Measurements from ENCODE around the gene SLC2A13. TPM values are rescaled to one million over a fixed set of nuclear protein-coding genes. Genes with fewer than 3 reads are reported as not detected.
A peak's percentile ranks its signal among the peaks of the same experiment; 100 is the strongest.
"Not testable (repeated sequence)": the region's sequence is repeated elsewhere in the genome, so short reads cannot be mapped to it uniquely, and the experiment has no call there.

SLC2A13 gene
- polyA plus RNA-seq, 4 donors, result 1.1 to 28.5 (median 3.0) TPM

- Histone ChIP-seq H3K27ac (ENCODE audit: low read depth in 1 of 3, low read length in 2 of 3) (no peak overlapping the region), H3K36me3 (ENCODE audit: control insufficient read depth in 3 of 3, insufficient read depth in 2 of 3, low read depth in 1 of 3, low read length in 3 of 3) (no peaks in the 10 kb centered on the region), H3K9me3 (ENCODE audit: control insufficient read depth in 2 of 2, insufficient read depth in 1 of 2, low read depth in 1 of 2, low read length in 1 of 2) (no peaks in the 10 kb centered on the region), H3K4me3 (ENCODE audit: low read depth in 1 of 3, low read length in 3 of 3) (no peak overlapping the region), H3K4me1 (ENCODE audit: control insufficient read depth in 3 of 3, insufficient read depth in 2 of 3, low read depth in 1 of 3, low read length in 2 of 3) (no peaks in the 10 kb centered on the region), H3K27me3 (ENCODE audit: control insufficient read depth in 3 of 3, insufficient read depth in 3 of 3, low read length in 3 of 3) (no peaks in the 10 kb centered on the region)
- peak in 1 of 2 donors; percentile 35 for DNase-seq
- no peak for FAIRE-seq
- 57 to 72% (median 60%) methylated on average over 7 of the region's 7 CpGs for WGBS, 3 donors
Observed at GRCh38 chr12:39912211-39912980, 193.5 kb downstream of the SLC2A13 start.

GRCh38 chr12:39906237-39906636 lies 199.6 kb downstream of the SLC2A13 start:
- Histone ChIP-seq H3K4me1 (ENCODE audit: control insufficient read depth in 3 of 3, insufficient read depth in 2 of 3, low read depth in 1 of 3, low read length in 2 of 3) (no peaks in the 10 kb centered on the region), H3K36me3 (ENCODE audit: control insufficient read depth in 3 of 3, insufficient read depth in 2 of 3, low read depth in 1 of 3, low read length in 3 of 3) (no peaks in the 10 kb centered on the region), H3K27ac (ENCODE audit: low read depth in 1 of 3, low read length in 2 of 3) (no peak overlapping the region), H3K27me3 (ENCODE audit: control insufficient read depth in 3 of 3, insufficient read depth in 3 of 3, low read length in 3 of 3) (no peaks in the 10 kb centered on the region), H3K9me3 (ENCODE audit: control insufficient read depth in 2 of 2, insufficient read depth in 1 of 2, low read depth in 1 of 2, low read length in 1 of 2) (no peaks in the 10 kb centered on the region), H3K4me3 (ENCODE audit: low read depth in 1 of 3, low read length in 3 of 3) (no peak overlapping the region)
- DNase-seq (no peak), FAIRE-seq (no peak)

GRCh38 chr12:39905152-39905551 lies 200.7 kb downstream of the SLC2A13 start:
- no peaks in the 10 kb centered on the region for H3K36me3 ChIP-seq (ENCODE audit: control insufficient read depth in 3 of 3, insufficient read depth in 2 of 3, low read depth in 1 of 3, low read length in 3 of 3)
- H3K9me3 ChIP-seq (ENCODE audit: control insufficient read depth in 2 of 2, insufficient read depth in 1 of 2, low read depth in 1 of 2, low read length in 1 of 2), result no peaks in the 10 kb centered on the region
- FAIRE-seq, result no peak
- H3K4me1 ChIP-seq (ENCODE audit: control insufficient read depth in 3 of 3, insufficient read depth in 2 of 3, low read depth in 1 of 3, low read length in 2 of 3), result no peaks in the 10 kb centered on the region
- H3K27me3 ChIP-seq (ENCODE audit: control insufficient read depth in 3 of 3, insufficient read depth in 3 of 3, low read length in 3 of 3), result no peaks in the 10 kb centered on the region
- WGBS, 3 donors, result 64 to 89% (median 84%) methylated on average over 1 of the region's 1 CpG
- DNase-seq, result no peak
- no peak overlapping the region for H3K4me3 ChIP-seq (ENCODE audit: low read depth in 1 of 3, low read length in 3 of 3)
- H3K27ac ChIP-seq (ENCODE audit: low read depth in 1 of 3, low read length in 2 of 3), result no peak overlapping the region

- Histone ChIP-seq H3K27me3 (ENCODE audit: control insufficient read depth in 3 of 3, insufficient read depth in 3 of 3, low read length in 3 of 3) (no peaks in the 10 kb centered on the region), H3K9me3 (ENCODE audit: control insufficient read depth in 2 of 2, insufficient read depth in 1 of 2, low read depth in 1 of 2, low read length in 1 of 2) (no peaks in the 10 kb centered on the region), H3K4me1 (ENCODE audit: control insufficient read depth in 3 of 3, insufficient read depth in 2 of 3, low read depth in 1 of 3, low read length in 2 of 3) (no peaks in the 10 kb centered on the region), H3K4me3 (ENCODE audit: low read depth in 1 of 3, low read length in 3 of 3) (no peak overlapping the region), H3K36me3 (ENCODE audit: control insufficient read depth in 3 of 3, insufficient read depth in 2 of 3, low read depth in 1 of 3, low read length in 3 of 3) (no peaks in the 10 kb centered on the region), H3K27ac (ENCODE audit: low read depth in 1 of 3, low read length in 2 of 3) (no peak overlapping the region)
- FAIRE-seq, result peak; percentile 39
- 11 to 41% (median 12%) methylated on average over 2 of the region's 2 CpGs for WGBS, 3 donors
- peak in 1 of 2 donors; percentile 77 for DNase-seq
Observed at GRCh38 chr12:39902821-39903220, 203.1 kb downstream of the SLC2A13 start.

GRCh38 chr12:39897315-39897714 lies 208.6 kb downstream of the SLC2A13 start:
- Histone ChIP-seq H3K9me3 (ENCODE audit: control insufficient read depth in 2 of 2, insufficient read depth in 1 of 2, low read depth in 1 of 2, low read length in 1 of 2) (no peaks in the 10 kb centered on the region), H3K27ac (ENCODE audit: low read depth in 1 of 3, low read length in 2 of 3) (no peak overlapping the region), H3K27me3 (ENCODE audit: control insufficient read depth in 3 of 3, insufficient read depth in 3 of 3, low read length in 3 of 3) (no peaks in the 10 kb centered on the region), H3K4me3 (ENCODE audit: low read depth in 1 of 3, low read length in 3 of 3) (no peak overlapping the region), H3K4me1 (ENCODE audit: control insufficient read depth in 3 of 3, insufficient read depth in 2 of 3, low read depth in 1 of 3, low read length in 2 of 3) (no peaks in the 10 kb centered on the region), H3K36me3 (ENCODE audit: control insufficient read depth in 3 of 3, insufficient read depth in 2 of 3, low read depth in 1 of 3, low read length in 3 of 3) (no peaks in the 10 kb centered on the region)
- FAIRE-seq (no peak), DNase-seq (no peak)
- WGBS, 3 donors, result 52 to 83% (median 73%) methylated on average over 1 of the region's 1 CpG

- H3K27ac ChIP-seq (ENCODE audit: low read depth in 1 of 3, low read length in 2 of 3); H3K4me3 ChIP-seq (ENCODE audit: low read depth in 1 of 3, low read length in 3 of 3); H3K4me1 ChIP-seq (ENCODE audit: control insufficient read depth in 3 of 3, insufficient read depth in 2 of 3, low read depth in 1 of 3, low read length in 2 of 3); FAIRE-seq; H3K9me3 ChIP-seq (ENCODE audit: control insufficient read depth in 2 of 2, insufficient read depth in 1 of 2, low read depth in 1 of 2, low read length in 1 of 2); H3K27me3 ChIP-seq (ENCODE audit: control insufficient read depth in 3 of 3, insufficient read depth in 3 of 3, low read length in 3 of 3); H3K36me3 ChIP-seq (ENCODE audit: control insufficient read depth in 3 of 3, insufficient read depth in 2 of 3, low read depth in 1 of 3, low read length in 3 of 3); DNase-seq: not testable (repeated sequence)
- WGBS, 3 donors, result 95 to 97% (median 96%) methylated on average over 6 of the region's 6 CpGs
Observed at GRCh38 chr12:39893388-39893787, 212.5 kb downstream of the SLC2A13 start.

GRCh38 chr12:39892146-39892545 lies 213.7 kb downstream of the SLC2A13 start:
- no peaks in the 10 kb centered on the region for H3K4me1 ChIP-seq (ENCODE audit: control insufficient read depth in 3 of 3, insufficient read depth in 2 of 3, low read depth in 1 of 3, low read length in 2 of 3)
- H3K27ac ChIP-seq (ENCODE audit: low read depth in 1 of 3, low read length in 2 of 3), result no peak overlapping the region
- H3K27me3 ChIP-seq (ENCODE audit: control insufficient read depth in 3 of 3, insufficient read depth in 3 of 3, low read length in 3 of 3), result no peaks in the 10 kb centered on the region
- DNase-seq (no peak), FAIRE-seq (no peak)
- H3K9me3 ChIP-seq (ENCODE audit: control insufficient read depth in 2 of 2, insufficient read depth in 1 of 2, low read depth in 1 of 2, low read length in 1 of 2), result no peaks in the 10 kb centered on the region
- H3K36me3 ChIP-seq (ENCODE audit: control insufficient read depth in 3 of 3, insufficient read depth in 2 of 3, low read depth in 1 of 3, low read length in 3 of 3), result no peaks in the 10 kb centered on the region
- 81 to 92% (median 88%) methylated on average over 3 of the region's 3 CpGs for WGBS, 3 donors
- H3K4me3 ChIP-seq (ENCODE audit: low read depth in 1 of 3, low read length in 3 of 3), result no peak overlapping the region

GRCh38 chr12:39887856-39888255 lies 218.0 kb downstream of the SLC2A13 start:
- Histone ChIP-seq H3K4me1 (ENCODE audit: control insufficient read depth in 3 of 3, insufficient read depth in 2 of 3, low read depth in 1 of 3, low read length in 2 of 3) (no peaks in the 10 kb centered on the region), H3K27me3 (ENCODE audit: control insufficient read depth in 3 of 3, insufficient read depth in 3 of 3, low read length in 3 of 3) (no peaks in the 10 kb centered on the region), H3K9me3 (ENCODE audit: control insufficient read depth in 2 of 2, insufficient read depth in 1 of 2, low read depth in 1 of 2, low read length in 1 of 2) (no peaks in the 10 kb centered on the region), H3K4me3 (ENCODE audit: low read depth in 1 of 3, low read length in 3 of 3) (no peak overlapping the region), H3K36me3 (ENCODE audit: control insufficient read depth in 3 of 3, insufficient read depth in 2 of 3, low read depth in 1 of 3, low read length in 3 of 3) (no peaks in the 10 kb centered on the region), H3K27ac (ENCODE audit: low read depth in 1 of 3, low read length in 2 of 3) (no peak overlapping the region)
- FAIRE-seq (no peak), DNase-seq (no peak)
- WGBS, 3 donors, result 80 to 96% (median 88%) methylated on average over 1 of the region's 1 CpG

- no peak for FAIRE-seq
Observed at GRCh38 chr12:39886106-39886505, 219.8 kb downstream of the SLC2A13 start.

More at GRCh38 chr12:39886106-39886505, 219.8 kb downstream of the SLC2A13 start:
- WGBS, 3 donors, result 22 to 64% (median 51%) methylated on average over 3 of the region's 3 CpGs
- Histone ChIP-seq H3K27me3 (ENCODE audit: control insufficient read depth in 3 of 3, insufficient read depth in 3 of 3, low read length in 3 of 3) (no peaks in the 10 kb centered on the region), H3K27ac (ENCODE audit: low read depth in 1 of 3, low read length in 2 of 3) (no peak overlapping the region), H3K4me1 (ENCODE audit: control insufficient read depth in 3 of 3, insufficient read depth in 2 of 3, low read depth in 1 of 3, low read length in 2 of 3) (no peaks in the 10 kb centered on the region), H3K4me3 (ENCODE audit: low read depth in 1 of 3, low read length in 3 of 3) (no peak overlapping the region), H3K36me3 (ENCODE audit: control insufficient read depth in 3 of 3, insufficient read depth in 2 of 3, low read depth in 1 of 3, low read length in 3 of 3) (no peaks in the 10 kb centered on the region), H3K9me3 (ENCODE audit: control insufficient read depth in 2 of 2, insufficient read depth in 1 of 2, low read depth in 1 of 2, low read length in 1 of 2) (no peaks in the 10 kb centered on the region)
- DNase-seq, result no peak
